LNCaP clone FGC (cell line): ENCODE measurements around the gene LRRC8C.

ENCODE experiments used
- DNase-seq: peaks from one replicate; pipeline ENCODE4 v3.0.0-alpha.2; 2011; ENCODE audit warnings: low read depth
- H3K4me3 ChIP-seq: 2 replicates; pipeline ENCODE4 v1.5.1; 2011; ENCODE audit warnings: mild to moderate bottlenecking, low read depth, low read length, control low read depth
- CTCF ChIP-seq: IDR thresholded peaks from 2 replicates; pipeline ENCODE4 v1.5.1; 2012; ENCODE audit warnings: mild to moderate bottlenecking; ENCODE audit not compliant: control insufficient read depth, insufficient read depth; ENCODE audit errors: extremely low read depth

The LRRC8C gene

DNA sequence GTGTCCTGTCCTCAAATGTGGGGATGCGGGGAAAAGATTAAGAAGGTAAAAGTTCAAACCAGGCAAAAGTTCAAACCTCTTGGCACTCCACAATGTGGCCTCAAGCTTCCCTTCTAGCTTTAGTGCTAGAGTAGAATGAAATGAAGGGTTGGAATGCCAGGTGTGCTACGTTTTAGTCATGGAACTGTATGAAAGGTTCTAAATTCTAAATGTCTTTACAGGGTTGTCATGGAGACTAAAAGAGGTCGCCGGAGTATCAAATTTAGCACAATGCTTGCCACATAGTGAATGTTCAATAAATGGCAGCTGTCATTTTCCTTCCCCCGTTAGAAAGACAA, 130.7 kb downstream of the LRRC8C start:
- DNase-seq = no peak
- no peak overlapping the region for H3K4me3 ChIP-seq
- no peak for TF ChIP-seq CTCF

DNA sequence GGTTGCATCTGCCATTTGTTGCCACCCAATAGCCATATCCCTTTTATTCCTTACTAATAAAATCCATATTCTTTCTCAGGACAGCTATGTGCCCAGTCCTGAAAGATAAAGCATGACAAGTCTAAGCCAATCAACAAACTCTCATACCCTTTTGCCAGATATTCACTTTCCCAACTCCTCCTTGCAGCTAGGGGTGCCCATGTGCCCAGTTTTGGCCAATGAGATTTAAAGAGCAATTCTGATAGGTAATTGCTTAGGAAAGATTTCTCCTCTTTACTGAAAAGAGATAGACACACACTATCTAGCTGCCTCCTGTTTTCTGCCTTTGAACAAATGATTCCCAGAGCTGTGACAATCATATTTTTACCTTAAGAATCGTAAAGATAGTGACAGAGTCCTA, 132.9 kb downstream of the LRRC8C start:
- DNase-seq = no peak
- no peak overlapping the region for H3K4me3 ChIP-seq
- TF ChIP-seq CTCF = no peak

- DNase-seq = no peak
- H3K4me3 ChIP-seq = no peak overlapping the region
- no peak for TF ChIP-seq CTCF
Observed at GRCh38 chr1:89767618-89768017, 134.7 kb downstream of the LRRC8C start.
